Gastrocnemius medialis (tissue), 4 donors: ENCODE measurements around the gene SGTA. TPM values are rescaled to one million over a fixed set of nuclear protein-coding genes. Genes with fewer than 3 reads are reported as not detected.

Experiments used
- ATAC-seq, 2 donors: fragments of 150-250 bp; one replicate each; pipeline ENCODE4 v1.9.1; 2016
- DNase-seq, 2 donors: peaks; one replicate each; pipeline ENCODE4 v3.0.0-alpha.2; 2019
- H3K27ac ChIP-seq, 4 donors: fragments of 200-600 bp; sonication (generic); 1 replicate in 1 of 4; 2 replicates in 3 of 4; pipeline ENCODE4 v1.5.1; 2016 to 2018; ENCODE audit warnings: mild to moderate bottlenecking in 2 of 4, moderate library complexity in 1 of 4
- H3K27me3 ChIP-seq, 3 donors: fragments of 200-600 bp; sonication (generic) in 2 of 3; 1 replicate in 1 of 3; 2 replicates in 2 of 3; pipeline versions ENCODE4 v1.5.1 to v1.6.0; 2016 to 2019; ENCODE audit warnings: mild to moderate bottlenecking in 1 of 3, moderate library complexity in 1 of 3
- H3K36me3 ChIP-seq, 2 donors: fragments of 200-600 bp; sonication (generic) in 1 of 2; one replicate each; pipeline ENCODE4 v1.5.1; 2017 to 2018
- H3K4me1 ChIP-seq, 2 donors: fragments of 200-600 bp; sonication (generic) in 1 of 2; one replicate each; pipeline ENCODE4 v1.5.1; 2016 to 2017; ENCODE audit warnings: mild to moderate bottlenecking in 2 of 2
- H3K4me3 ChIP-seq, 4 donors: fragments of 200-600 bp; sonication (generic) in 3 of 4; 1 replicate in 1 of 4; 2 replicates in 3 of 4; pipeline ENCODE4 v1.5.1; 2016 to 2019; ENCODE audit warnings: mild to moderate bottlenecking in 2 of 4
- H3K9me3 ChIP-seq, 3 donors: fragments of 200-600 bp; sonication (generic) in 2 of 3; 1 replicate in 1 of 3; 2 replicates in 2 of 3; pipeline ENCODE4 v1.5.1; 2016 to 2019
- POLR2A ChIP-seq, 2 donors: fragments of 450-650 bp; IDR thresholded peaks; one replicate each; pipeline ENCODE4 v1.6.1; 2017; ENCODE audit warnings: antibody characterized with exemption in 2 of 2, mild to moderate bottlenecking in 2 of 2, moderate library complexity in 2 of 2
- in situ Hi-C, 4 donors: fragments of 200-750 bp; cut with MboI; loops; one replicate each; pipeline versions ENCODE4 v1.15.0 to v1.8.0; 2017; ENCODE audit warnings: low sequenced_read_pairs in 4 of 4
- intact Hi-C: fragments of 100-400 bp; cut with DNase I; formaldehyde crosslinking; loops from one replicate; pipeline ENCODE4 v1.15.1; 2023; ENCODE audit warnings: low total_unique reads
- total RNA-seq, 4 donors: library from RNA; depleted of rRNA; stranded (reverse); fragments of >200 nt; gene quantifications; one replicate each; pipeline versions ENCODE4 v1.1.0 to v1.2.3, GENCODE V29; 2016
- TF ChIP-seq, protein P1 (sequence below), 5 experiments: fragments of 450-650 bp in 3 of 5; fragments of 200-600 bp in 2 of 5; sonication (generic) in 2 of 5; IDR thresholded peaks in 4 of 5; conservative IDR thresholded peaks in 1 of 5; 1 replicate in 4 of 5; 2 replicates in 1 of 5; pipeline ENCODE4 v1.5.1; 2016 to 2019; ENCODE audit warnings: antibody characterized with exemption in 5 of 5, mild to moderate bottlenecking in 3 of 5, moderate library complexity in 3 of 5

Gene SGTA
- total RNA-seq, 4 donors from 2014 or later, result 70.0 to 114 (median 91.2) TPM

DNA sequence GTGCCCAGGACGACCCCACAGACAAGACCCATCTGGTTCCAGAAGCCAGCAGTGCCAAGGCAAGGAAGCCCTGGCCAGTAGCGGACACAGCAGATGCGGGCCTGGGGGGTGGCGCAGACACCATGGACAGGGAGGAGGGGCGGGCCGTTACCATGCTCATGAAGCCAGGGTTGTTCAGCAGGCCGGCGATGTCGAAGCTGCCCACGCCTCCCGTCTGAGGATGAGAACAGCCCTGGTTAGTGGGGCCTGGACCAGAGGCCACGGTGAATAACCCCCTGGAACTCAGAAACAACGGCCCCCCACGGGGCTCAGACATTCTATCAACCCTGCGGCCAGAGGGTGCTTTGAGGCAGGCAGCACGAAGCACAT, 21.8 kb downstream of the SGTA start:
- in situ Hi-C loops (no loop called here), intact Hi-C loops (no loop called here)
- no peak for TF ChIP-seq POLR2A (IDR thresholded peaks at IDR 0.05)
- ATAC-seq (no peak), DNase-seq (no peak)
- peaks cover 0 to 87% of the 10 kb centered on the region in 2 donors for H3K36me3 ChIP-seq
- H3K27ac ChIP-seq, result no peak overlapping the region
- H3K4me3 ChIP-seq, result no peak overlapping the region
- no peaks in the 10 kb centered on the region for H3K27me3 ChIP-seq
- H3K4me1 ChIP-seq, result no peaks in the 10 kb centered on the region
- H3K9me3 ChIP-seq, result no peaks in the 10 kb centered on the region

DNA sequence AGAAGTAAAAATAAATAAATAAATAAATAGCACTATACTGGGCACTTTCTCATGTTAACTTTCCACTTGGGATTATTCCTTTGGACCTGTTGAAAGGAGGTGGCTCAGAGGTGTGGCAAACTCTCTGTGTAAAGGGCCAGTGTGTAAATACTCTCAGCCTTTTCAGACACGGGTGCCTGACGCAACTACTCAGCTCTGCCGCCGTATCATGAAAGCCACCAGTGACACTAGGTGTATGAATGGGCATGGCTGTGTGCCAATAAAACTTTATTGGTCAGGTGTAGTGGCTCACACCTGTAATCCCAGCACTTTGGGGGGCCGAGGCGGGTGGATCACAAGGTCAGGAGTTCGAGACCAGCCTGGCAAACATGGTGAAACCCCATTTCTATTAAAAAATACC, 23.1 kb downstream of the SGTA start:
- DNase-seq (no peak), ATAC-seq (no peak)
- Histone ChIP-seq H3K4me3 (no peak overlapping the region), H3K27me3 (no peaks in the 10 kb centered on the region), H3K27ac (no peak overlapping the region), H3K4me1 (no peaks in the 10 kb centered on the region), H3K36me3 (peaks cover 0 to 86% of the 10 kb centered on the region in 2 donors), H3K9me3 (no peaks in the 10 kb centered on the region)
- intact Hi-C loops (no loop called here), in situ Hi-C loops (no loop called here)
- TF ChIP-seq POLR2A (IDR thresholded peaks at IDR 0.05), result no peak

DNA sequence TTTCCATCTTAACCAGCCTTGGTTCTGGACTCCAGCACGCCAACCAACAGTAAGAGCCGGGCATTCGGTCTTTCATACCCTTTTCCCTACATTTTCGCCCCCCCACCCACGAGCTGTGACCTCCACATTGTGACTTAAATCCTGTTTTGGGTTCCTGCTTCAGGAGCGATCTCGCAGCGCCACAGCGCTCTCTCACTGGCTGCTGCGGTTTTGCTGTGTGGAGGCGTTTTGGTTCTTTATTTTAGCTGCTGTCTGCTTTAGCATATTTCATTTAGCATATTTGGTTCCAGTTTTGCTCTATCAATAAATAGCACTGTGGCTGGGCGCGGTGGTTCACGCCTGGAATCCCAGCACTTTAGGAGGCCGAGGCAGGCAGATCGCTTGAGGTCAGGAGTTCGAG, 23.7 kb downstream of the SGTA start:
- no peaks in the 10 kb centered on the region for H3K27me3 ChIP-seq
- intact Hi-C loops (no loop called here), in situ Hi-C loops (no loop called here)
- no peak overlapping the region for H3K4me3 ChIP-seq
- peaks cover 0 to 84% of the 10 kb centered on the region in 2 donors for H3K36me3 ChIP-seq
- no peak overlapping the region for H3K27ac ChIP-seq
- no peak for DNase-seq
- ATAC-seq, result no peak
- H3K9me3 ChIP-seq, result no peaks in the 10 kb centered on the region
- H3K4me1 ChIP-seq, result no peaks in the 10 kb centered on the region
- TF ChIP-seq POLR2A (IDR thresholded peaks at IDR 0.05), result no peak
- TF ChIP-seq, protein P1, sequence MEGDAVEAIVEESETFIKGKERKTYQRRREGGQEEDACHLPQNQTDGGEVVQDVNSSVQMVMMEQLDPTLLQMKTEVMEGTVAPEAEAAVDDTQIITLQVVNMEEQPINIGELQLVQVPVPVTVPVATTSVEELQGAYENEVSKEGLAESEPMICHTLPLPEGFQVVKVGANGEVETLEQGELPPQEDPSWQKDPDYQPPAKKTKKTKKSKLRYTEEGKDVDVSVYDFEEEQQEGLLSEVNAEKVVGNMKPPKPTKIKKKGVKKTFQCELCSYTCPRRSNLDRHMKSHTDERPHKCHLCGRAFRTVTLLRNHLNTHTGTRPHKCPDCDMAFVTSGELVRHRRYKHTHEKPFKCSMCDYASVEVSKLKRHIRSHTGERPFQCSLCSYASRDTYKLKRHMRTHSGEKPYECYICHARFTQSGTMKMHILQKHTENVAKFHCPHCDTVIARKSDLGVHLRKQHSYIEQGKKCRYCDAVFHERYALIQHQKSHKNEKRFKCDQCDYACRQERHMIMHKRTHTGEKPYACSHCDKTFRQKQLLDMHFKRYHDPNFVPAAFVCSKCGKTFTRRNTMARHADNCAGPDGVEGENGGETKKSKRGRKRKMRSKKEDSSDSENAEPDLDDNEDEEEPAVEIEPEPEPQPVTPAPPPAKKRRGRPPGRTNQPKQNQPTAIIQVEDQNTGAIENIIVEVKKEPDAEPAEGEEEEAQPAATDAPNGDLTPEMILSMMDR (IDR thresholded peaks at IDR 0.05 in 4 of 5, conservative IDR thresholded peaks at IDR 0.05 in 1 of 5), result no peak

DNA sequence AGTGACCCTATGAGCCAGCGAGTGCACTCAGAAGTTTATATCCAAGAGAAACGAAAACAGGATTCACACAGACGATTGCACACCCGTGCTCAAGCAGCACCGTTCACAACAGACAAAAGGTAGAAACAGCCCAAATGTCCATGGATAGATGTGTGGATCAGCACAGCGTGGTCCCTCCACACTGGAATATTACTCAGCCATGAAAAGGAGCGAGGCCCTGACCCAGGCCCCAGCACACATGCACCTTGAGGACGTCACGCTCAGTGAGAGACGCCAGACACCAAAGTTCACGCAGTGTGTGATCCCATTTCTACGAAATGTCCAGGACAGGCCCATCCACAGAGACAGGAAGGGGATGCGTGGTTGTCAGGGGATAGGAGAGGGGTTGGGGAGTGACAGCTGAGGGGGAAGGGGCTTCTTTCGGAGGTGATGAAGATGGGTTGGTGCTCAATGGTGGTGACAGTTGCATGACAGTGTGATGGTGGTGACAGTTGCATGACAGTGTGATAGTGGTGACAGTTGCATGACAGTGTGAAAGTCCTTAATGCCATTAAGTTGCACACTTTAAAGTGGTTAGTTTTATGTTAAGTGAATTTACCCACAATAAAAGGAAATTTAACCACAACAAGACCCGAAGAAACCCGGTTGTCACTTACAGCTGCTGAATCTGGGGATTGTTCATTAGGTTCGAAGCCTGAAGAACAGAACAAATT, 24.3 kb downstream of the SGTA start:
- DNase-seq, result no peak
- intact Hi-C loops, result no loop called here
- TF ChIP-seq POLR2A (IDR thresholded peaks at IDR 0.05), result no peak
- TF ChIP-seq, protein P1 (IDR thresholded peaks at IDR 0.05 in 4 of 5, conservative IDR thresholded peaks at IDR 0.05 in 1 of 5), result no peak
- Histone ChIP-seq H3K9me3 (no peaks in the 10 kb centered on the region), H3K4me3 (no peak overlapping the region), H3K27me3 (no peaks in the 10 kb centered on the region), H3K4me1 (no peaks in the 10 kb centered on the region), H3K36me3 (peaks cover 0 to 83% of the 10 kb centered on the region in 2 donors), H3K27ac (no peak overlapping the region)
- in situ Hi-C loops, result no loop called here
- ATAC-seq, result no peak

DNA sequence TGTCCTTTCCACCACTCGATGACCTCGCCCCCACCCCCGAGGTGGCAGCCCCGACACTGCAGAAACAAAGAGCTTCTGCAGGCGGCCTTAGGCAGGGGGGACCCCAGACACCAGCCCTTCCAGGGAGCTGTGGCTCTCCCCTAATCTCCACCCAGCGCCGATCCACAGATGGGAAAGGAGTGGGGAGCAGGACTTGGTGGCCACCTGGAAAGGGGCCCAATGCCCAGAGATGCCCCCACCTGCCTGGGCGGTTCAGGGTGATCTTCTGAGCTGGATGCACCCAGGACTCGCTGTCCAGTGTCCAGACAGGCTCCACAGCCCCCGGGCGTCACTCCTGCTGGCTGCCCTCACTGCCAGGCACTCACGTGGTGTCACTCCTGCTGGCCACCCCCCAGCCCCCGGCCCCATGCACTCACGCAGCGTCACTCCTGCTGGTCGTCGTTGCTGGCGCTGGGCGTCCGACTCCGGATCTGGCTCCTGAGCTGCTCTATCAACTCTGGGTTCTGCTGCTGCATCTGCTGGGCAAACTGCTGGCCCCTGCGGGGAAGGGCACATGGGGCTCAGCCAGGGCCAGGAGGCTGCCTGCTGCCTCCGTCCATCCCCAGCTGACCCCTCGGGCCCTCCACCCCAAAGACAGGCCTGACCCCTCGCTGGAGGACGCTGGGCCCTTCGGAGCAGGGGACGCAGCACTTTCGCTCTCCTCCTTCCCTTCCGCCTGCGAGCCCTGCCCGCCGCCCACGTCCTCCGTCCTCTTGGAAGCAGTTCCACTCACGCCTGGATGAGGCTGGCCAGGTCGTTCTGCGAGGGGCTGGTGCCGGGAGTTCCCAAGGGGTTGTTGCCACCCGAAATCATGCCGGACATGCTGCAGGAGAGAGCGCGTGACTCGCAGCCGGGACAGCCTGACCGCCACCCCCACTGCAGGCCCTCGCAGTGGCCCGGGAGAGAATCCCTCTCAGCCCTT, 25.9 kb downstream of the SGTA start:
- Histone ChIP-seq H3K4me3 (no peak overlapping the region), H3K9me3 (no peaks in the 10 kb centered on the region), H3K4me1 (no peaks in the 10 kb centered on the region), H3K27ac (no peak overlapping the region), H3K36me3 (peaks cover 0 to 74% of the 10 kb centered on the region in 2 donors), H3K27me3 (no peaks in the 10 kb centered on the region)
- intact Hi-C loops, result no loop called here
- ATAC-seq, result no peak
- in situ Hi-C loops, result no loop called here
- no peak for DNase-seq
- TF ChIP-seq, protein P1 (IDR thresholded peaks at IDR 0.05 in 4 of 5, conservative IDR thresholded peaks at IDR 0.05 in 1 of 5), result no peak
- no peak for TF ChIP-seq POLR2A (IDR thresholded peaks at IDR 0.05)
